OCI-LY1 (cell line): Measurements from ENCODE around the gene MECR.

Source experiments
- H2AFZ ChIP-seq: fragments of 200-600 bp; sonication (generic), shearing (Covaris generic); 2 replicates; pipeline ENCODE4 v1.6.0; 2014; ENCODE audit warnings: antibody characterized with exemption, mild to moderate bottlenecking, low read length
- H3F3A ChIP-seq: fragments of 200-600 bp; sonication (generic), shearing (Covaris generic); 2 replicates; pipeline ENCODE4 v1.6.0; 2014; ENCODE audit warnings: mild to moderate bottlenecking, antibody characterized with exemption, low read length, moderate library complexity; ENCODE audit not compliant: insufficient read depth
- H3K27ac ChIP-seq: fragments of 200-600 bp; sonication (generic); 2 replicates; pipeline ENCODE4 v1.5.1; 2014; ENCODE audit warnings: low read length, mixed run types, mild to moderate bottlenecking, low read depth; ENCODE audit not compliant: poor library complexity, severe bottlenecking
- H3K27me3 ChIP-seq: fragments of 200-600 bp; sonication (generic); 2 replicates; pipeline ENCODE4 v1.6.0; 2014; ENCODE audit warnings: antibody characterized with exemption, mild to moderate bottlenecking, low read length, moderate library complexity; ENCODE audit not compliant: insufficient read depth
- H3K36me3 ChIP-seq: fragments of 200-600 bp; sonication (generic); 2 replicates; pipeline ENCODE4 v1.6.1; 2014; ENCODE audit warnings: mild to moderate bottlenecking, antibody characterized with exemption, low read length, moderate library complexity, mixed read lengths; ENCODE audit not compliant: insufficient read depth
- H3K4me1 ChIP-seq: fragments of 200-600 bp; sonication (generic); 2 replicates; pipeline ENCODE4 v1.5.1; 2014; ENCODE audit warnings: mild to moderate bottlenecking, low read length, moderate library complexity; ENCODE audit not compliant: insufficient read depth, severe bottlenecking
- H3K4me2 ChIP-seq: fragments of 200-600 bp; sonication (generic), shearing (Covaris generic); 2 replicates; pipeline ENCODE4 v1.6.1; 2014; ENCODE audit warnings: low read length
- H3K4me3 ChIP-seq: fragments of 200-600 bp; sonication (generic); 2 replicates; pipeline ENCODE4 v1.5.1; 2014; ENCODE audit warnings: low read length, low read depth, mild to moderate bottlenecking, mixed read lengths; ENCODE audit not compliant: poor library complexity, severe bottlenecking
- H3K79me2 ChIP-seq: fragments of 200-600 bp; shearing (Covaris generic); 2 replicates; pipeline ENCODE4 v1.6.1; 2016; ENCODE audit warnings: mixed run types, low read length, mixed read lengths; ENCODE audit not compliant: insufficient read depth
- H3K9ac ChIP-seq: fragments of 200-600 bp; sonication (generic), shearing (Covaris generic); 2 replicates; pipeline ENCODE4 v1.6.1; 2014; ENCODE audit warnings: mild to moderate bottlenecking, low read length, mixed read lengths
- H3K9me2 ChIP-seq: fragments of 200-600 bp; sonication (generic), shearing (Covaris generic); 2 replicates; pipeline ENCODE4 v1.6.1; 2014; ENCODE audit warnings: low read depth, mild to moderate bottlenecking, low read length, mixed read lengths
- H3K9me3 ChIP-seq: fragments of 200-600 bp; shearing (Covaris generic); 2 replicates; pipeline ENCODE4 v1.6.1; 2014; ENCODE audit warnings: low read length, mixed read lengths
- H4K20me1 ChIP-seq: fragments of 200-600 bp; sonication (generic), shearing (Covaris generic); 2 replicates; pipeline ENCODE4 v1.6.0; 2016; ENCODE audit warnings: mild to moderate bottlenecking, low read length; ENCODE audit not compliant: insufficient read depth
- CTCF ChIP-seq: fragments of 200-600 bp; sonication (generic), shearing (Covaris generic); IDR thresholded peaks from 2 replicates; pipeline ENCODE4 v1.5.1; 2017; ENCODE audit warnings: mild to moderate bottlenecking, antibody characterized with exemption, low read length, moderate library complexity, mixed read lengths
- EZH2 ChIP-seq: fragments of 200-600 bp; sonication (generic), shearing (Covaris generic); IDR thresholded peaks from 2 replicates; pipeline ENCODE4 v1.8.0; 2017; ENCODE audit warnings: borderline replicate concordance, mixed run types, mild to moderate bottlenecking, antibody characterized with exemption, low read length, moderate library complexity, mixed read lengths

Gene MECR

GRCh38 chr1:29183287-29183686, 47.4 kb downstream of the MECR start:
- H2AFZ ChIP-seq, result peak overlapping the region; percentile 93; the same call in 1 of the 2 replicates
- H3K27me3 ChIP-seq, result no peaks in the 10 kb centered on the region
- H3K4me1 ChIP-seq, result peaks cover 38% of the 10 kb centered on the region
- H3K36me3 ChIP-seq, result peaks cover 32% of the 10 kb centered on the region
- no peaks in the 10 kb centered on the region for H3F3A ChIP-seq
- no peak overlapping the region for H3K9ac ChIP-seq
- H3K79me2 ChIP-seq, result peaks cover 33% of the 10 kb centered on the region
- no peak overlapping the region for H3K4me2 ChIP-seq
- no peaks in the 10 kb centered on the region for H3K9me2 ChIP-seq
- H3K9me3 ChIP-seq, result no peaks in the 10 kb centered on the region
- no peak overlapping the region for H3K4me3 ChIP-seq
- no peak for TF ChIP-seq EZH2
- no peak for TF ChIP-seq CTCF
- peaks cover 7% of the 10 kb centered on the region for H4K20me1 ChIP-seq
- no peak overlapping the region for H3K27ac ChIP-seq

DNA sequence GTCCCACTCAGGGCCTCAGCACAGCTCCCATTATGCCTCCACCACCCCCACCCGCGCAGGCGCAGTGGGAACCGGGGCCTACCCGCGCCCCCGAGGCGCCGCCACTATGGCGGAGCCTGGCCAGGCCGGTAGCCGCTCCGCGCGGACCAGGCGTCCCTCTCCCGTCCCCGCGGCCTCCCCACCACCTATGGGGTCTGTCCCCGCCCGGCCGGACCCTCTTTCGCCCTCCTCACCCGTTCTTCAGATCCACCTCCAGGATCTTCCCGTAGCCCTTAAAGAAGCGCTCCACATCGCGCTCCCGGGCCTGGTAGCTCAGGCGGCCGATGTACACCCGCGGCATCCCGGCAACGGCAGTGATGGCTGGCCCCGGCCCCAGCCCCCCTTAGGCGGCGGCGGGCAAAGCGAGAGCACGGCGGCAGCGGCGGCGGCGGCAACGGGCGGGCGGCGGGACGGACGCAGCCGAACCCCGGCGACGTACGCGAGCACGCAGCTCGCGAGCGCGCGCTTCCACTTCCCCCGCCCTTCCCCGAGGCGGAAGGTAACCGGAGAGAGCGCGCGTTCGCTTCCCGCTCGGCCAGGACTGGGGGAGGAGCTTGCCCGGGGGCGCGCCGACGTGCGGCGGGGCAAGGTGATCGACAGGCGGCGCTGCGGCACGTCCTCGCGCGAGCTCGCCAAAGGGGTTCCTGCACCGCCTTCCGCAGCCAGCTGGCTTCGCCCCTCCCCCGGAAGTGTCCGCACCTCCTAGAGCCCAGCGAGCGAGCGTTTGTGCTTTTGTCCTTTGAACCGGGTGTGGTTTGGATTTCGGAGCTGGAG, 49.1 kb downstream of the MECR start, which contains the start of gene SRSF4:
TSS of gene SRSF4 (minus strand) at position 488 of the 813 bp plus-strand sequence. CDS start at position 340, 148 bp downstream.
- Histone ChIP-seq H3K4me1 (peaks cover 42% of the 10 kb centered on the region), H3K9me3 (no peaks in the 10 kb centered on the region), H3K79me2 (peaks cover 49% of the 10 kb centered on the region), H2AFZ (peak within 1 kb of the TSS; percentile 97), H3K36me3 (peaks cover 48% of the 10 kb centered on the region), H3K4me2 (peak within 1 kb of the TSS; percentile 100), H4K20me1 (peaks cover 7% of the 10 kb centered on the region), H3K9ac (peak within 1 kb of the TSS; percentile 100), H3F3A (no peaks in the 10 kb centered on the region), H3K9me2 (no peaks in the 10 kb centered on the region), H3K27ac (peak within 1 kb of the TSS; percentile 88), H3K4me3 (peak within 1 kb of the TSS; percentile 96), H3K27me3 (no peaks in the 10 kb centered on the region)
- TF ChIP-seq CTCF, result peak; percentile 64
- no peak for TF ChIP-seq EZH2

DNA sequence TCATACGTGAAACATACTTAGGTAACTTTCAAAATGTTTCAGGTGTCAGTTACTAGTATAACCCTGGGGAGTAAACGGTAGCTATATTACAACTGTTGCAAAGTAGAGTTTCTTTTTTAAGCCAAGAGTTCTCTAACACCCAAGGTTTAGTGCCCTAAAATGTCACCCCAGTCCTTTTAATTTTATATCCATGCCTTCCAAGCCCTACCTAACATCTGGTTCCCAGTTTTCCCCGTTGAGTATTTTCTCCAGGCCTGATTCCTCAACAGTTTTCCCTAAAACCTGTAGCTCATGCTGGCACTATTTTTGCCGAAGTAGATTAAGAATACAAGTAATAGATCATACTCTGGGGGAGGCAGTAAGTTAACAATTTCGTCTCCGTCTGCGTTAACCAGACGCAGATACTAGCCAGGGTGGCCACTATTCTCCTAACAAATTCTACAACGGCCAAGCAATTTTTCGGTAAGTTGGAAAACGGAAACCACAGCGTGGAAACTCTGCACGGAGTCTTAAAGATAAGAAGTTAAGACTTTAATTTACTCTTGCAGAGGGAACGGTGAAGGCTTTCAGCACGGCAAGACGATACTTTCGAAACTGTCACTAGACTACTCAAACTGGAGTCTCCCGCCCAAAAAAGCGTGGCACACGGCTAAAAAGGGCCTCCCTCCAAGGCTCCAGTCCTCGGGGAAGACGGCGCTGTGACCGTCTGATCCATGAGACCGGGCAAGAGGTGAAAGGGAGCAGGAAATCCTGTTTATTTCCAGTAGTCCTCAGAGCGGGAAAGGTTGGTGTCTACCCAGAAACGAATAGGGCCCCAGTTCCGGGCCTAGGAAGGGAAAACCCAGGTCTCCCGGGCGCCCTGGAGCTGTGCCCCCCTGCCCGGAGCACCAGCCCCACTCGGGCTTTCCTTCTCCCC, 50.0 kb downstream of the MECR start:
- Histone ChIP-seq H3K4me3 (peak overlapping the region; percentile 96), H3K27ac (peak overlapping the region; percentile 80), H2AFZ (no peak overlapping the region), H3K27me3 (no peaks in the 10 kb centered on the region), H3K79me2 (peaks cover 58% of the 10 kb centered on the region), H3K9ac (peak overlapping the region; percentile 100), H3K9me2 (no peaks in the 10 kb centered on the region), H3K9me3 (no peaks in the 10 kb centered on the region), H3K4me1 (peaks cover 42% of the 10 kb centered on the region), H3K36me3 (peaks cover 56% of the 10 kb centered on the region), H4K20me1 (peaks cover 7% of the 10 kb centered on the region), H3F3A (no peaks in the 10 kb centered on the region), H3K4me2 (peak overlapping the region; percentile 100)
- TF ChIP-seq EZH2, result no peak
- no peak for TF ChIP-seq CTCF
